SU-DHL-6 (cell line): ENCODE results near the gene FOXO4.

ENCODE experiments used
- H2AFZ ChIP-seq: fragments of 200-600 bp; sonication (generic); 2 replicates; pipeline ENCODE4 v1.6.1; 2014; ENCODE audit warnings: low read depth, mild to moderate bottlenecking, moderate library complexity, mixed read lengths, antibody characterized with exemption, low read length; ENCODE audit not compliant: severe bottlenecking
- H3F3A ChIP-seq: fragments of 200-600 bp; shearing (Covaris generic); 2 replicates; pipeline ENCODE4 v1.6.0; 2016; ENCODE audit warnings: antibody characterized with exemption, mild to moderate bottlenecking; ENCODE audit not compliant: insufficient read depth
- H3K27ac ChIP-seq: fragments of 200-600 bp; sonication (generic); 2 replicates; pipeline ENCODE4 v1.5.1; 2016; ENCODE audit warnings: low read depth, mild to moderate bottlenecking, low read length, moderate library complexity, mixed read lengths
- H3K27me3 ChIP-seq: fragments of 200-600 bp; sonication (generic), shearing (Covaris generic); 2 replicates; pipeline ENCODE4 v1.6.0; 2014; ENCODE audit warnings: mild to moderate bottlenecking, low read length
- H3K36me3 ChIP-seq: fragments of 200-600 bp; sonication (generic); 2 replicates; pipeline ENCODE4 v1.6.1; 2014; ENCODE audit warnings: mild to moderate bottlenecking, low read length, mixed read lengths
- H3K4me2 ChIP-seq: fragments of 300-600, 200-600 bp; shearing (Covaris generic), sonication (generic); 2 replicates; pipeline ENCODE4 v1.6.0; 2014; ENCODE audit warnings: low read length, low read depth, mild to moderate bottlenecking; ENCODE audit not compliant: poor library complexity, severe bottlenecking
- H3K4me3 ChIP-seq: fragments of 200-600 bp; sonication (generic); 2 replicates; pipeline ENCODE4 v1.5.1; 2014; ENCODE audit warnings: antibody characterized with exemption, low read length, mild to moderate bottlenecking, mixed read lengths; ENCODE audit not compliant: insufficient read depth, poor library complexity, severe bottlenecking
- H3K79me2 ChIP-seq: fragments of 200-600 bp; sonication (generic); 2 replicates; pipeline ENCODE4 v1.6.1; 2014; ENCODE audit warnings: mild to moderate bottlenecking, low read length, moderate library complexity; ENCODE audit not compliant: insufficient read depth
- H3K9ac ChIP-seq: fragments of 200-600 bp; sonication (generic); 2 replicates; pipeline ENCODE4 v1.7.0; 2014; ENCODE audit warnings: mild to moderate bottlenecking, low read length
- H3K9me2 ChIP-seq: fragments of 200-600 bp; sonication (generic); replicated peaks from 2 replicates; pipeline ENCODE4 v1.6.1; 2014; ENCODE audit warnings: low read length; ENCODE audit not compliant: insufficient read depth
- H3K9me3 ChIP-seq: fragments of 200-600 bp; sonication (generic); 2 replicates; pipeline ENCODE4 v1.6.1; 2014; ENCODE audit warnings: low read length, mixed read lengths; ENCODE audit not compliant: insufficient read depth
- H4K20me1 ChIP-seq: fragments of 200-600 bp; sonication (generic); 2 replicates; pipeline ENCODE4 v1.6.1; 2014; ENCODE audit warnings: low read depth, mild to moderate bottlenecking, antibody characterized with exemption, low read length, moderate library complexity, mixed read lengths
- EZH2phosphoT487 ChIP-seq: fragments of 200-600 bp; sonication (generic), shearing (Covaris generic); conservative IDR thresholded peaks from 2 replicates; pipeline ENCODE4 v1.6.1; 2018; ENCODE audit warnings: mild to moderate bottlenecking, antibody characterized with exemption, low read length, moderate library complexity, mixed read lengths
- TF ChIP-seq, protein P1 (sequence below): fragments of 200-600 bp; sonication (generic); IDR thresholded peaks from one replicate; pipeline ENCODE4 v1.5.1; 2017; ENCODE audit warnings: antibody characterized with exemption, mild to moderate bottlenecking, low read length, moderate library complexity; ENCODE audit not compliant: insufficient read depth, poor library complexity, severe bottlenecking

The FOXO4 gene

DNA sequence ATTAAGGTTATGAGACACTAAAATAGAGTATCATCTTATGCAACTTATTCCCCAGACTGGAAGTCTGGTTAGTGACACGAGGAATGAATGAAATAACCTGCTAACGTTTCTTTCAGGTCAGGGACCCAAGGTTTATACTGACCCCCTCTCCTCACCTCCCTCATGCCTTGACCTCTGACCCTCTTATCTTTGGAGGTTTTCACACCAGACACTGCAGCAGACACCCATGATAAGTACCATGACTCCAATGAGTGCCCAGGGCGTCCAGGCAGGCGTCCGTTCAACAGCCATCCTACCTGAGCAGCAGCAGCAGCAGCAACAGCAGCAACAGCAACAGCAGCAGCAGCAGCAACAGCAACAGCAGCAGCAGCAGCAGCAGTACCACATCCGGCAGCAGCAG is 44.8 kb downstream of the FOXO4 start:
- H3K4me2 ChIP-seq: no peak overlapping the region
- no peak overlapping the region for H3K9ac ChIP-seq
- H3K27me3 ChIP-seq: no peaks in the 10 kb centered on the region
- no peak overlapping the region for H3K4me3 ChIP-seq
- H2AFZ ChIP-seq: no peak overlapping the region
- no peaks in the 10 kb centered on the region for H3F3A ChIP-seq
- H3K9me2 ChIP-seq: no peaks in the 10 kb centered on the region
- H3K27ac ChIP-seq: no peak overlapping the region
- H3K79me2 ChIP-seq: no peaks in the 10 kb centered on the region
- H4K20me1 ChIP-seq: no peaks in the 10 kb centered on the region
- H3K9me3 ChIP-seq: no peaks in the 10 kb centered on the region
- no peaks in the 10 kb centered on the region for H3K36me3 ChIP-seq
- no peak for TF ChIP-seq EZH2phosphoT487
- TF ChIP-seq, protein P1, sequence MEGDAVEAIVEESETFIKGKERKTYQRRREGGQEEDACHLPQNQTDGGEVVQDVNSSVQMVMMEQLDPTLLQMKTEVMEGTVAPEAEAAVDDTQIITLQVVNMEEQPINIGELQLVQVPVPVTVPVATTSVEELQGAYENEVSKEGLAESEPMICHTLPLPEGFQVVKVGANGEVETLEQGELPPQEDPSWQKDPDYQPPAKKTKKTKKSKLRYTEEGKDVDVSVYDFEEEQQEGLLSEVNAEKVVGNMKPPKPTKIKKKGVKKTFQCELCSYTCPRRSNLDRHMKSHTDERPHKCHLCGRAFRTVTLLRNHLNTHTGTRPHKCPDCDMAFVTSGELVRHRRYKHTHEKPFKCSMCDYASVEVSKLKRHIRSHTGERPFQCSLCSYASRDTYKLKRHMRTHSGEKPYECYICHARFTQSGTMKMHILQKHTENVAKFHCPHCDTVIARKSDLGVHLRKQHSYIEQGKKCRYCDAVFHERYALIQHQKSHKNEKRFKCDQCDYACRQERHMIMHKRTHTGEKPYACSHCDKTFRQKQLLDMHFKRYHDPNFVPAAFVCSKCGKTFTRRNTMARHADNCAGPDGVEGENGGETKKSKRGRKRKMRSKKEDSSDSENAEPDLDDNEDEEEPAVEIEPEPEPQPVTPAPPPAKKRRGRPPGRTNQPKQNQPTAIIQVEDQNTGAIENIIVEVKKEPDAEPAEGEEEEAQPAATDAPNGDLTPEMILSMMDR: no peak

GRCh38 chrX:71143508-71143907 is 47.9 kb downstream of the FOXO4 start:
- no peak overlapping the region for H2AFZ ChIP-seq
- no peaks in the 10 kb centered on the region for H3K9me3 ChIP-seq
- no peak overlapping the region for H3K4me3 ChIP-seq
- TF ChIP-seq, protein P1: no peak
- no peak for TF ChIP-seq EZH2phosphoT487
- no peaks in the 10 kb centered on the region for H3K36me3 ChIP-seq
- no peaks in the 10 kb centered on the region for H4K20me1 ChIP-seq
- H3K9ac ChIP-seq: no peak overlapping the region
- no peaks in the 10 kb centered on the region for H3K79me2 ChIP-seq
- H3K27me3 ChIP-seq: no peaks in the 10 kb centered on the region
- no peaks in the 10 kb centered on the region for H3F3A ChIP-seq
- H3K27ac ChIP-seq: no peak overlapping the region
- H3K4me2 ChIP-seq: no peak overlapping the region
- H3K9me2 ChIP-seq: no peaks in the 10 kb centered on the region

DNA sequence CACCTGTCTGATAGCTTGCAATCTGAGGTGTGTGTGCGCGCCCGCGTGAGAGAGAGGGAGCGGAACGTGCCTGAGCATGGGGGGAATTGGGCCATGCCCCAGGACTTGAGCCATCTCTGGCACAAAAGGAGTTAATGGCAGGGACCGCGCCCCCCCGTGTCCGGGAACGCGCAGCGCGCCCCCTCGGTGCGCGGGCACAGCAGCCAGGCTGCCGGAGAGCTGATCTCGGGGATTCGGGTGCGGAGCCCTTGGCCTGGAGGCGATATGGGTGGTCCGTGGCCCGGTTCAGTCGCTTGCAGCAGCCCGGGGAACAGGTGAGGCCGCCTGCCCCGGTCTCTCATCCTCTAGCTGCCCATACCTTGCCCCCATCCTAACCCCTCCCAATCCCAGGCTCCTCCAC is 49.0 kb downstream of the FOXO4 start, which contains the start of gene NLGN3:
Gene NLGN3, plus strand, starts transcription at position 191 of the 400 bp plus-strand sequence. CDS start 2,909 bp downstream, outside the sequence.
- Histone ChIP-seq H3K4me3 (no peak within 1 kb of the TSS), H2AFZ (no peak within 1 kb of the TSS), H3K36me3 (no peaks in the 10 kb centered on the region), H3K9ac (no peak within 1 kb of the TSS), H3F3A (no peaks in the 10 kb centered on the region), H3K27ac (no peak within 1 kb of the TSS), H3K9me2 (no peaks in the 10 kb centered on the region), H3K9me3 (no peaks in the 10 kb centered on the region), H3K4me2 (no peak within 1 kb of the TSS), H3K27me3 (no peaks in the 10 kb centered on the region), H3K79me2 (no peaks in the 10 kb centered on the region), H4K20me1 (no peaks in the 10 kb centered on the region)
- TF ChIP-seq, protein P1: no peak
- TF ChIP-seq EZH2phosphoT487: no peak
